ENCODE results near the gene FIS1.
"Not testable (repeated sequence)": the region's sequence is repeated elsewhere in the genome, so short reads cannot be mapped to it uniquely, and the experiment has no call there.

Gene FIS1

DNA sequence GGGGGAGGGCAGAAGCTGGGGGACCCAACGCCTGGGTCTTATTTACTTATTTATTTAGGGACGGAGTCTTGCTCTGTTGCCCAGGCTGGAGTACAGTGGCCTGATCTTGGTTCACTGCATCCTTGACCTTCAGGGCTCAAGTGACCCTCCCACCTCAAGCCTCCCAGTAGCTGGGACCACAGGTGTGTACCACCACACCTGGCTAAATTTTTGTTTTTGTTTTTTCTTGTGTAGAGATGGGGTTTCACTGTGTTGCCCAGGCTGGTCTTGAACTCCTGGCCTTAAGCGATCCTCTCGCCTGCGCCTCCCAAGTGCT, 42.3 kb downstream of the FIS1 start:
- no peak for TF ChIP-seq CTCF (IDR thresholded peaks at IDR 0.05; ENCODE audit: low read depth, low read length)

GRCh38 chr7:101201695-101202602, 42.9 kb downstream of the FIS1 start:
- TF ChIP-seq CTCF (IDR thresholded peaks at IDR 0.05; ENCODE audit: low read depth, low read length) = no peak
- no peak for DNase-seq (ENCODE audit: extremely low read depth, low read depth)

More for the DNA sequence above, 42.3 kb downstream of the FIS1 start:
- no peak for DNase-seq (ENCODE audit: extremely low read depth, low read depth)

- DNase-seq (ENCODE audit: extremely low read depth, low read depth) = no peak
- TF ChIP-seq CTCF (IDR thresholded peaks at IDR 0.05; ENCODE audit: low read depth, low read length) = no peak
Observed at GRCh38 chr7:101200862-101201599, 43.9 kb downstream of the FIS1 start, which contains the start of gene MOGAT3. Gene MOGAT3, minus strand, starts transcription at chr7:101201036. Its CDS starts 182 bp downstream, at chr7:101200854.

- no peak for TF ChIP-seq CTCF (IDR thresholded peaks at IDR 0.05; ENCODE audit: low read depth, low read length)
Observed at GRCh38 chr7:101200504-101200861, 44.4 kb downstream of the FIS1 start.

DNA sequence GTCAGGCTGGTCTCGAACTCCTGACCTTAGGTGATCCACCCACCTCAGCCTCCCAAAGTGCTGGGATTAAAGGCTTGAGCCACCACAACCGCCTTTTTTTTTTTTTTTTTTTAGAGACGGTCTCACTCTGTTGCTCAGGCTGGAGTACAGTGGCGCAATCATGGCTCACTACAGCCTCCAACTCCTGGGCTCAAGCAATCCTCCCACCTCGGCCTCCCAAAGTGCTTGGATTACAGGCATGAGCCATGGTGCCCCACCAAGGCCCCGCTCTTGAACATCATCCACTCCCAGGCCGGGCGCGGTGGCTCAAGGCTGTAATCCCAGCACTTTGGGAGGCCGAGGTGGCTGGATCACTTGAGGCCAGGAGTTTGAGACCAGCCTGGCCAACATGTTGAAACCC, 45.4 kb downstream of the FIS1 start:
- not testable (repeated sequence) for DNase-seq (ENCODE audit: extremely low read depth, low read depth)

More at GRCh38 chr7:101200504-101200861, 44.4 kb downstream of the FIS1 start:
- no peak for DNase-seq (ENCODE audit: extremely low read depth, low read depth)

DNA sequence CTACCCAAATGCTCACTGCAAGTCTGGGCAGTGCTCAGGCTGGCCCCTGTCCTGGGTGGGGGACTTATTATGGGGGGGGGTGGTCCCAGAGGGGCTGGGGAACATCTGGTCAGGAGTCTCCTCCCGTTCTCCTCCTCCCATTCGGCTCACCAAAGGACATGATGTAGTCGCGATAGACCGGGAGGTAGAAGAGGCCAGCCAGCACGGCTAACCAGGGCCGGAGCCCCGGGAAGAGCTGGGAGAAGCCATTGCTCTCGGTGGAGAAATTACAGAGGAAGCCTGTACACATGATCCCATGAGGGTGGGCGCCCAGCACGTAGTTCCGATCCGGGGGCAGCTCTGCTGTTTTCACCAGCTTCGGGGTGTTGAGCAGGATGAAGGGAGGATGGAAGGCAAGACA, 46.4 kb downstream of the FIS1 start:
- no peak for TF ChIP-seq CTCF (IDR thresholded peaks at IDR 0.05; ENCODE audit: low read depth, low read length)
- DNase-seq (ENCODE audit: extremely low read depth, low read depth) = no peak

DNA sequence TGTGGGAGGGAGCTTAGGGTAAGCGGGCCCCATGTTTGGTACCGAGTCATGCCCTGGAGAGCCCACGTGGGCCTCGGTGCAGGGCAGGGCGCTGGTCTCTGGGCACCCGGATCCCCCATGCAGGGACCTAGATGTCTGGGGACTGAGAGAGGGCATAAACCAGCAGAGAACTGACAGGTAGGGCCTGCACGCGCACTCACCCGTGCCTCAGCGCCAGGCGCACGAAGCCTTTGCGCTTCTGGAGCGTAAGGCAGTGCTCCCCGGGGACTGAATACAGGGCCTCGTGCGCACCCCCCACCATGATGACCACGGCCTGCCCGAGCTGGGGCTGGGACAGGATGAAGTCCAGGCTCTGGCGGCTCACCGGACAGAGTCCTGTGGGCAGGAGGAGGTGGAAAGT, 46.9 kb downstream of the FIS1 start:
- TF ChIP-seq CTCF (IDR thresholded peaks at IDR 0.05; ENCODE audit: low read depth, low read length) = no peak
- DNase-seq (ENCODE audit: extremely low read depth, low read depth) = no peak
